ENCODE measurements around the gene CEACAM3.
"Not testable (repeated sequence)": the region's sequence is repeated elsewhere in the genome, so short reads cannot be mapped to it uniquely, and the experiment has no call there.

The CEACAM3 gene

DNA sequence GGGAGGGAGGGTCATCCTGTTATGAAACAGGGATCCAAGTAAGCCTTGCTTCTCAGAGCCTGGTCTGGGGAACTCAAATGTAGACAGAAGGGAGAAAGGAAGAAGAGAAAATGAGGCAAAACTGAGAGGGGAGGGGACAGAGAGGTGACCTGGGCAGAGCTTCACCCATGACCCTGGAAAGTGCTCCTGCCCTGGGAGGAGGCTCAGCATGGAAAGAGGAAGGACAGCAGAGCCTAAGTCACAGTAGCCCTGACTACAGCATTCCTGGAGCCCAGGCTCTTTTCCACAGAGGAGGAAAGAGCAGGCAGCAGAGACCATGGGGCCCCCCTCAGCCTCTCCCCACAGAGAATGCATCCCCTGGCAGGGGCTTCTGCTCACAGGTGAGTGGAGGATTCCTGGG is at the start of gene CEACAM3:
TSS of gene CEACAM3 (plus strand) at position 226 of the 400 bp plus-strand sequence. CDS start at position 317, 91 bp downstream.
- DNase-seq (ENCODE audit: low read depth in 2 of 2): no peak

DNA sequence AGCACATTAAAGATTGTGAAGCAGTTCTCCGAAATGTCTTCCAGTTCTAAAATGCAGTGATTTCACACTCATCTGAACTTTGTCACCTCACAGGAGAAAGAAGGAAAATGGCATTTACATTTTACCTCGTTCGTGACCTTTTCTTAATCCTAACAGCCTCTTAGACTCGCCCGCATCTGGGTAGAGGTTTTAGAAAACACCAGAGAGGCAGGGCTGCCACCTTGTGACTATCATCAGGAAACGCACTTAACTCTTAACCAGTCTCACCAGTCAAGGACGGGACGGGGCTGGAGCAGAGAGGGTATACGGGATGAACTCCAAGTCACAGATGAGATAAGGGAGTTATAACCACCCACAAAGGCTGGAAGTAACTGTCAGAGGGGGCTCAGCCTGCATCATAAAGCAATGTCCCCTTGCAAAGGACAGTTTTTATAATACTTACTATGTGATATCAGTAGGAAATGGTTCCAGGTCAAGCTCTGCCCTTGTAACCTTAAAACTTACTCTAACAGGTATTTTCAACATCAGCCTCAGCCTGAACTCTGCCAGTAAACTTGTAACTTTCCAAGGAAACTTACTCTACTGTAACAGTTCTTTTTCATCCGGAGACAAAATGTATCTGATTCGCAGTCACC is 49.7 kb upstream of the CEACAM3 start:
- peak; percentile 23 to 27 for DNase-seq (ENCODE audit: low read depth in 2 of 2)

DNA sequence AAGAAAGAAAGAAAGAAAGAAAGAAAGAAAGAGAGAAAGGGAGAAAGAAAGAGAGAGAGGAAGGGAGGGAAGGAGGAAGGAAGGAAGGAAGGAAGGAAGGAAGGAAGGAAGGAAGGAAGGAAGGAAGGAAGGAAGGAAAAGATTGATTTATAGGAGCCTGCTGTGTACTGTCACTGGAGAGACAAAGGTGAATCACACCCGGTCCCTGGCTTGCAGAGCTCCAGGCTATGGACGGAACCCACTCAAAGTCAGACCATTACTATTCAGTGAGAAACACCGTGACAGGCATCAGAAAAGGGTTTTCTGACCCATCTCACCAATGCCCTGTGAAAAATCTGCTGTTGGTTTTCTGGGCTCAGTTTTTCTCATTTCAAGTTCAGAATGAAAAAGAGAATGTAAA is 48.4 kb upstream of the CEACAM3 start:
- DNase-seq (ENCODE audit: low read depth in 2 of 2): no peak

DNA sequence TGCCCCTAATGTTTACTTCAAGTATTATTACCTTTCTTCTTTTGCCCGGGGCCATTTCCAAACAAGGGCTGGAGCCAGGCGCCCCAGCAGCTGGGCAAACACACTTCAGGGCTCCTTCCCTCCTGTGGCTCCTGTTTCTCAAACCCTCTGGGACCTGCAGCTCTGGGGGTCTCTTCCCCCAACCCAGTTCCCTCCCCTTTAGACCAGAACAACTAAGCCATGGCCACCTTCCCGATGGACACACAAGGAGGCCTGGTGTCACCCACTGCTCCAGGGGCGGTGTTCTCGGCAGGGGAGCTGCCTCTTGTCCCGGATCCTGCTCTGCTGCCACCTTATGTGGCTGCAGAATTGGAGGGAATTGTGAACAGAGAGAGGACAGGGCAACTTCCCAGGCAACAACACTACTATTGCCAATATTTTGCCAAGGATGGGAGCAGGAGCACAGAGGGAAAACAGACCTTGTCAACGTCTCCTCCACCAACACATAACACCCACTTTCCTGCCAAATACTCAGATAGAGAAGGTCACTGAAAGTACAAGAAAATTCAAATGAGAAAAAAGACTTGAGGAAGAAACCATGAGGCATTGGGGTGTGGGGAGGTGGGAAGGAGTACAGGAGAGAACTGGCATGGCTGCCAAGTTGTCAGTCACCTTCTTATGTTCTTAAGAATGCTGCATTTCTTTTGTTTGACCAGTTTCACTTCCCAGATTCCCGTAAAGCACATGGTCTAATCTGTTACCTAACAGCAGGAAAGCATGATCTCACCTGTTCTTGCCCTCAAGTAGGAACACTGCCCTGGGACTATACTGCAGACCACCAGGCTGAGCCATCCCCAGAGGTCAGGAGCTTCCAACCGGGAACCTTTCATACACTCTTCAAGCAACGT is 45.9 kb upstream of the CEACAM3 start:
- not testable (repeated sequence) for DNase-seq (ENCODE audit: low read depth in 2 of 2)

DNA sequence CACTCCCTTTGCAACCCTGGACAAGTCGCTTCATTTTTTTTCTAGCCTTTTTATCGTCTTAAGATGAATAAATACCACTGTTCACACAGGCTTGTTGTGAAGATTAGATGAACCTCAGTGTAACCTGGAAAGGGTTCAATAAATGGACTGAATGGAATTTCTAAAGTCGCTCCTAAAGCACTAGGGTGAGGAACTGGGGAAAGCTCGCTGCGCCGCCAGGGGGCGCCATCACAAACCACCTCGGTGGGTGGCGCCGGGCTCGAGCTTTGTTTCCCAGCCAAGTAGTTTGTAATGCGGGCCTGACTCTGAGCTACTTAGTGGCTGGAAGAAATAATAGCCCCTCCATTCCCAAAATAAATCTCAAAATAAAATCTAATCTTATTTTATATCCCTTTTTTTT is 43.2 kb upstream of the CEACAM3 start:
- DNase-seq (ENCODE audit: low read depth in 2 of 2): peak; percentile 71 to 73

DNA sequence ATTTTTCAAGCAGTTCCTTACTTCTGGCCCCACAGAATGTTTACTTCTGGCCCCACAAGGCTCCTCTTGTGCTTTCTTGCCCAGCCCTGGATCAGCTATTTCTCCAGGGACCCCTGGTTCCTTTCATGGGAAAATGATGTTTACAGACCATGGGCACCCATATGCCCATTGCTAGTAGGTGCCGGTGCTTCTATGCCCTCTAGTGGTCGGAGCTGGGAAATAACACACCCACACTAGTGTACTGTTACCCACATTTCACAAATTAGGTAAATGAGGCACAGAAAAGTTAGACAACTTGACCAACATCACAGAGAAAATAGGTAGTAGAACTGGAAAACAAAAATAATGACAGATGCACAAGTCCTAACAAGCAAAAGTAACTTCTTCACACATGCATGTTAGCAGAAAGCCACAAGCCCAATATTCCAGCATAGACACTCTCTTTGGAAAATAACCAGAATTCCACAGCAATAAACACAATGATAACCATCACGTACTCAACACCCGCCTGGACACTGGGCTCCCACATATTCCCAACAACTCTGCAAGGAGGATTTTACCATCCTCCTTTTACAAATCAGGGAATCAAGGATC is 42.4 kb upstream of the CEACAM3 start:
- peak; percentile 40 to 58 for DNase-seq (ENCODE audit: low read depth in 2 of 2)

DNA sequence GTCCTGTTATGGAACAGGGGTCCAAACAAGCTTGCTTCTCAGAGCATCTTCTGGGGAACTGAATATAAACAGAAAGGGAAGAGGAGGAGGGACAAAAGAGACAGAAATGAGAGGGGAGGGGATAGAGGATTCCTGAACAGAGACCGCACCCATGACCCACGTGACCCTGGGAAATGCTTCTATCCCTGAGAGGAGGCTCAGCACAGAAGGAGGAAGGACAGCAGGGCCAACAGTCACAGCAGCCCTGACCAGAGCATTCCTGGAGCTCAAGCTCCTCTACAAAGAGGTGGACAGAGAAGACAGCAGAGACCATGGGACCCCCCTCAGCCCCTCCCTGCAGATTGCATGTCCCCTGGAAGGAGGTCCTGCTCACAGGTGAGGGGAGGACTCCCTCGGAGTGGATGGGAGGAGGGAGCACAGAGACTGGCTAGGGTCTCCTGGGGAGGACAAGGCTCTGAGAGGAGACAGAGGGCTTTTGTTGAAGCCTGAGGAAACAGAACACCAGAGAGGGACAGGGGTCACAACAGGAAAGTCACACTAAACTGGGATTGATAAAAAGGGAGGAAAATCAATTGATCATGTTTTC is 41.0 kb upstream of the CEACAM3 start, which contains the start of gene CEACAM6:
TSS of gene CEACAM6 (plus strand) at position 203 of the 586 bp plus-strand sequence. CDS start at position 312, 109 bp downstream.
- no peak for DNase-seq (ENCODE audit: low read depth in 2 of 2)

DNA sequence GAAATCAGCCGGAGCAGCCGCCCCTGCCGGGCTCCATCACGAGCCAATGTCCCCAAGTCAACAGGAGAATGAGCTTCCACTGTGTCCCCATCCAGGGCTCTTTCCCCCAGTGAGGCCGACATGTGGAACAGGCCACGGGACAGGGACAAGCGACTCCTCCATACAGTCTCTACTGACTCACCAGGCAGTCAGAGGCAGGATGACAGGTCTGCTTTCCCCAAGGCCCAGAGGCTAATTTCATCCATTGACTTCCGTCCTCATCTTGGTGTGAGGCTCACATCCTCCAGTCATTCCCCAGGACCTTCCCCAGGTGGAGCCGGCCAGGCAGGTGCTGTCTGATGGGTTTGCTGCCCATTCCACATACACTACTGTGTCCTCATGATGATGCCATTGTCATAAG is 37.5 kb upstream of the CEACAM3 start:
- DNase-seq (ENCODE audit: low read depth in 2 of 2): no peak

DNA sequence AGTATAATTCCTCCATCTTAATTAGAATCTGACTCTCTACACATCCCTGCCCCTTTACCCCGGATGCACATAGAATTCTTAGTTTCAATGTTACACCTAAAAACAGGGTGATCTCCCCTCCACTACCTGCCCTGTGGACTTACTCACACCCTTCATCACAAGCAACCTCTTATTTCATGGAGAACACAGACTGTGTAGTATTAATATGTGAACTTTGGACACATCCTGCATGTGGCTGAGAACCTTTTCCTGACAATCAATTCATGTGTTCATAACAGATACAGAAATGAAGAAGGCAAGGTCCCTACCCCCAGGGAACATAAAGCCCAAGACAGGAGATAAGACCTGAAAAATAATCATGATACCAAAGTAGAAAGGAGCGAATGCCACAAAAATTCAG is 29.3 kb upstream of the CEACAM3 start:
- no peak for DNase-seq (ENCODE audit: low read depth in 2 of 2)

DNA sequence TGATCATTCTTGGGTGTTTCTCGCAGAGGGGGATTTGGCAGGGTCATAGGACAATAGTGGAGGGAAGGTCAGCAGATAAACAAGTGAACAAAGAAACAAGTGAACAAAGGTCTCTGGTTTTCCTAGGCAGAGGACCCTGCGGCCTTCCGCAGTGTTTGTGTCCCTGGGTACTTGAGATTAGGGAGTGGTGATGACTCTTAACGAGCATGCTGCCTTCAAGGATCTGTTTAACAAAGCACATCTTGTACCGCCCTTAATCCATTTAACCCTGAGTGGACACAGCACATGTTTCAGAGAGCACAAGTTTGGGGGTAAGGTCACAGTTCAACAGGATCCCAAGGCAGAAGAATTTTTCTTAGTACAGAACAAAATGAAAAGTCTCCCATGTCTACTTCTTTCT is 28.3 kb upstream of the CEACAM3 start:
- not testable (repeated sequence) for DNase-seq (ENCODE audit: low read depth in 2 of 2)

DNA sequence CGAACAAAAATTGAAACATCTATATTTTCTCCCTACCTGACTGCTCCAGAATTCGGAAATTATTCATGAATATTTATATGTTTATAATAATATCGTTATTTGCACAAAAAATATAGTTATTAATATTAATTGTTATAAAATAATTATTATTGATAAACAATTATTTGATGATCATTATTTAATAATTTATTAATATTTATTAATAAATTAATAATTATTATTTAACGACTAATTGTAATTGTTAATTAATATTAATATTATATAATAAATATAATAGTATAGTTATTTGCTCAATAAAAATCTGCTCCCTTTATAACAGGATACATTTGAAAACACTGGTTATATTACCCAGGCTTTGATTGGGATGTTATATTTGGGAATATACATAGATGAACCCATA is 26.8 kb upstream of the CEACAM3 start:
- no peak for DNase-seq (ENCODE audit: low read depth in 2 of 2)

DNA sequence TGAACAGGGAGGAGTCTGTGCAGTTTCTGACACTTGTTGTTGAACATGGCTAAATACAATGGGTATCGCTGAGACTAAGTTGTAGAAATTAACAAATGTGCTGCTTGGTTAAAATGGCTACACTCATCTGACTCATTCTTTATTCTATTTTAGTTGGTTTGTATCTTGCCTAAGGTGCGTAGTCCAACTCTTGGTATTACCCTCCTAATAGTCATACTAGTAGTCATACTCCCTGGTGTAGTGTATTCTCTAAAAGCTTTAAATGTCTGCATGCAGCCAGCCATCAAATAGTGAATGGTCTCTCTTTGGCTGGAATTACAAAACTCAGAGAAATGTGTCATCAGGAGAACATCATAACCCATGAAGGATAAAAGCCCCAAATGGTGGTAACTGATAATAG is 25.0 kb upstream of the CEACAM3 start:
- no peak for DNase-seq (ENCODE audit: low read depth in 2 of 2)

DNA sequence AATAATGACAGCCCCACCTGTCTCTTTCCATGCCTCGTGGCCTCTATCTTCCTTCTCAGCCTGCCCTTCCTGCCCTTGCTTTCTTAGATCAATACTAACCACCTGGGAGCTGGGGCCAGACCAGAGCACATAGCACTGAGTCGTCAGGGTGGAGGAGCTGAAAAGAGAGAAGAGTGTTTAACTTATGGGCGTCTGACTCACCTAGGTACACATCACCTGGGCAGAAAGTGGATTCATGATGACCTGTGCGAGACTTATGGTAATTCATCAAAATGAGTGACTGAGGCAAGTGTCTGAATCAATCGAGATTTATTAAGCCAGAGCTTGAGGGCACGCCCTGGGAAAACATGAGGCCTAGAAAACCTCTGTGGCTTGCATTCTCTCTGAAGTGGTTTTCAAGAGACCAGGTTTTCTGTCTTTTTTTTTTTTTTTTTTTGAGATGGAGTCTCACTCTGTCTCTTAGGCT is 21.8 kb upstream of the CEACAM3 start:
- DNase-seq (ENCODE audit: low read depth in 2 of 2): peak; percentile 15 to 39

DNA sequence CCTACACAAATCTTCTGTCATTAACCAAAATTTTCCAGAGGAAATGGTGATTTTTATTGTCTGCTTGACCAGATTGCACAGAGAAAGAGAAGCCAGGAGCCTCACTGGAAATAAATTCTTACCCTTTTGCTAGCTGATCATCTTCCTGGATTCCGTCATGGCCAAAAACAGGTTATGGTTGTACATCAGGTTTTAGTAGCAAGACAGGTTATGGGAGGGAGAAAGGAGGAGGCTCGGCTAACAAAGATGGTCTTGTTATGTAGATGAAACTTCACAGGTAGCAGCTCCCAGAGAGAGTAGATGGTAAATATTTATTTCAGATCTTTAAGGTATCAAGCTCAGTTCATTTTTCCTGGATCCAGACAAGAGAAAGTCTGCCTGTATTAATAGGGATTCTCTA is 19.7 kb upstream of the CEACAM3 start:
- DNase-seq (ENCODE audit: low read depth in 2 of 2): no peak

DNA sequence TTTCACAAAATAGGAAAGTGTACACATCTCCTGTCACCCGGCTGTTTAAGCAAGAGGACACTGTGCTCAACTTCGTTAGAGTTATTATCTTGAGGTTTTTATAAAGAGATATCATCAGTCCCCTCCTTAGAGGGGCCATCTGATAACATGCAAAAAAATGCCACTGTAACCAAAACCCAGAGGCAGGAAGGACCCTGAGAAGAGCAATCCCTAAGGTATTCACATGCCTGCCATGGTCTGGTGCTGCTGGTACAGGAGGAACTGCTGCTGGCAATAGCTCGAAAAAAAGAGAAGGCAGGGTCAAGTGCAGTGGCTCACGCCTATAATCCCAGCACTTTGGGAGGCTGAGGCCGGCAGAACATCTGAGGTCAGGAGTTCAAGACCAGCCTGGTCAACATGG is 12.8 kb upstream of the CEACAM3 start:
- DNase-seq (ENCODE audit: low read depth in 2 of 2): no peak

DNA sequence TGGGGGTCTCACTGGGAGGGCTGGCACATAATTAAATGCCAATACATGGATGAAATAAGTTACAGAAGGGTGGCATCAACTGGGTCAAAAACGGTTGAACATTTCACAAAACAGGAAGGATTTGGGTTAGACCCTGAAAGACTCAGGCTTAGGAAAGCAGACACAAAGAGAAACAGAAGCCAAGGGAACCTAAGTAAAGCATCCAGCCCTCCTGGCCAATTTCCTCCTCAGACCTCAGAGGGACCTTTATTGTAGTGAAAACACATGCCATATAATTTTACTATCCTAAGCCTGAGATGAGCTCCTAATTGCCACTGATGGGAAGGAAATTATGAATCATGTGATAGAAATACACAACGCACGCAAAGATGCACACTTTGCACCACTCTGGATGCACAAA is 12.1 kb upstream of the CEACAM3 start:
- no peak for DNase-seq (ENCODE audit: low read depth in 2 of 2)

DNA sequence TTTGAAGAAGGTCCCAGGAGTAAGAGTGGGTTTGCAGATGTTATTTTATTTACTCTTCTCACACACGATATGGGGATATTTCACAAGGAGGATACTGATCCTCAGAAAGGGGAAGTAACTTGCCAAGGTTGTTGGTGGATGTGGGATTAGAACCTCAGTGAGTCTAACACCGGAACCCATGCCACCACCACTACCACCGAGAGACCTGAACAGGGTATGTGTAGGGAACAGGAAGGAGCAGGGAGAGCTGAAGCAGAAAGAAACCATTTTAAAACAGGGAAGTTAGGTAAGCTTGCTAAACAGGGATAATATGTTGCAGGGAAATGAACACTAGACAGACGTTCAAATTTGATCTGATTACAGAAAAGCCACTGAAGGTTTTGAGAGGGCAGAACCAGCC is 11.6 kb upstream of the CEACAM3 start:
- no peak for DNase-seq (ENCODE audit: low read depth in 2 of 2)

DNA sequence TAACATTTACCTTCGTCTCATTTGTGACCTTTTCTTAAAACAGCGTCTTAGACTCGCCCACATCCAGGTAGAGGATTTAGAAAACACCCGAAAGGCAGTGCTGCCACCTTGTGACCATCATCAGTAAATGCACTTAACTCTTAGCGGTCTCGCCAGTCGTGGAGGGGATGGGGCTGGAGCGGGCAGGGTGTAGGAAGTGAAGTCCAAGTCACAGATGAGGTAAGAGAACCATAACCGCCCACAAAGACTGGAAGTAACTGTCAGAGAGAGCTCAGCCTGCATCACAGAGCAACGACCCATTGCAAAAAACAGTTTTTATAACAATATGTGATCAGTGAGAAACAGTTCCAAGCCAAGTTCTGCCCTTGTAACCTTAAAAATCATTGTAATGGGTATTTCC is 10.7 kb upstream of the CEACAM3 start:
- peak; percentile 44 to 49 for DNase-seq (ENCODE audit: low read depth in 2 of 2)

DNA sequence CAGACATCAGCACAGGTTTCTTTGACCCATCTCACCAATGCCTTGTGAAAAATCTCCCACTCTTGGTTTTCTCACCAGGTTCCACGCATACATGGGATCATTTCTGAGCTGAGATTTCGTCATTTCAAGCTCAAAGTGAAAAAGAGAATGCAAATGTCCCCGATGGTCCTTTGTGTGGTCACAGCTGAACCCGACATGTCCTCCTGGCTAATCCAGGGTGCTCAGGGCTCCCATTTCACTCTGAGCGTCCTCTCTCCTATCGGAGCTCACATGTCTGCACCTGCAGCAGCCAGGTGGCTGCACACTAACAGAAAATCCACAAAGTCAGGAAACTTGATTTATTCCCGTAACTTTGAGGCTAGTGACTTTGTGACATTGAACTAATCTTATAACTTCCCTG is 9.3 kb upstream of the CEACAM3 start:
- no peak for DNase-seq (ENCODE audit: low read depth in 2 of 2)

DNA sequence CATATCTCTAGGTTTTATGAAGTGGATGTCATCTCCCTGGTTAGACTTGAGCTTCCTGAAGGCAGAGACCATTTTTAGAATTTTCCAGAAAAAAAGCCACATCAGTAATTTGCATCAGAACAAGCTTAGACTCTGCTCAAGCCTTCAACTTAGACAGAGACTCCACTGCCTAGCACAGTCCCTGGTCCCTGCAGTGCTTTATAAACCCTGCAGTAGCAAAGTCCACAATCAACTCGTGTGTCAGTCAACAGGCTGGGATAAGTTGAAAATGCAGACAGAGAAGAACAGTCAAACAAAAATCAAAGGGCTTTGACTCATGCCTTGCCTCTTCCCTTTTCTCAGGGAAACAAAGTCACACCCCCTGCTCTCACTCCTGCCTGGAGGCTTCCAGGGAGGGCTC is 7.9 kb upstream of the CEACAM3 start:
- not testable (repeated sequence) for DNase-seq (ENCODE audit: low read depth in 2 of 2)

DNA sequence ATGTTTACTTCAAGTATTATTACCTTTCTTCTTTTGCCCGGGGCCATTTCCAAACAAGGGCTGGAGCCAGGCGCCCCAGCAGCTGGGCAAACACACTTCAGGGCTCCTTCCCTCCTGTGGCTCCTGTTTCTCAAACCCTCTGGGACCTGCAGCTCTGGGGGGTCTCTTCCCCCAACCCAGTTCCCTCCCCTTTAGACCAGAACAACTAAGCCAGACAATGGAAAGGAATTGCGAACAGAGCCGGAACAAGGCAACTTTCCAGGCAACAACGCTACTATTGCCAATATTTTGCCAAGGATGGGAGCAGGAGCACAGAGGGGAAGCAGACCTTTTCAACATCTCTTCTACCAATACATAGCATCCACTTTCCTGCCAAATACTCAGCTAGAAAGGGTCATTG is 7.3 kb upstream of the CEACAM3 start:
- DNase-seq (ENCODE audit: low read depth in 2 of 2): not testable (repeated sequence)

Measured in stimulated activated CD8-positive, alpha-beta memory T cell treated with anti-CD3 and anti-CD28 coated beads, Interleukin-2, amount 100 ng/mL, for 48 hours (primary cell).